ENCODE results near the gene METTL18. TPM values are rescaled to one million over a fixed set of nuclear protein-coding genes. Genes with fewer than 3 reads are reported as not detected.

The METTL18 gene
- 2.5 and 5.2 TPM in 2 replicates for total RNA-seq

DNA sequence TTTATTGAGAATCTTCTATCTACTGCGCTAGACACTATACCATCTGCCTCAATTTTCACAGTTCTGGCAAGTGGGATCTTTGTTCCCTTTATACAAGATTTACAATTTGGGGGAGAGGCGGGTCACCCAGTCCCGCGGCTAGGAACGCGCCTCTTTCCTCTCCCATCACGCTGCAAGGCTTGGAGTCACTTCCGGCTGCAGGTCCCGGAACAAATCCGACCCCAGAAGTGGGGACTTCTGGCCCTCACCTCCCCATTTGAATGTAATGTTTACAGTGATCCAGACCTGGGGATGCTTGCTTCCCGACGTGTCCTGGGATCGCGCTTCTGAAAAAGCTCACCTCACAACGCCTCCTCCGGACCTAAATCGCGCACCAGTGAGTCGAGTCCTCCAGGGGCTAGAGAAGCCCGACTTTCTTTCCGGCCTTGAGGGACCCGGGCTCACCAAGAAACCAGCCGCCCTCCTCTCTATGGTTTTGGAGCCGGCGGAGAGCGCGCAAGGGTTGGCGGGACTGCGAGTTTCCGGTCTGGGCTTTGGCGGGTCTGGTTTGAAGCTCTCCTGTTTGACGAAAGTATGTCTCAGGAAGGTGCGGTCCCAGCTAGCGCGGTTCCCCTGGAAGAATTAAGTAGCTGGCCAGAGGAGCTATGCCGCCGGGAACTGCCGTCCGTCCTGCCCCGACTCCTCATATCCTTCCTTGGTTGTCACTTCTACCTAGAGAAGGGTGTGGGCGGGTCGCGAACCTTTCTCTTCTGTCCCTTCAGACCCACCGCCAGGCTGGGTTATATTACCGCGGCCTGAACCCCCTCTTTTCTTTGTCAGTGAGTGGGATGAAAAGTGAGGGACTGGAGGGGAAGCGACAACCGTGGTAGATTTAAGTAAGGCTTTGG, at the start of gene METTL18:
TSS of gene METTL18 (minus strand) at position 378 of the 887 bp plus-strand sequence. CDS start 1,212 bp downstream, outside the sequence.

Other genes with a start within 250 kb of the METTL18 start
- gene F5, start 208.4 kb downstream of the METTL18 start, total RNA-seq, result not detected in 2 replicates
- gene SELP, start 164.8 kb downstream of the METTL18 start, total RNA-seq, result not detected in 2 replicates
- gene SELL, start 83.3 kb downstream of the METTL18 start, total RNA-seq, result not detected in 2 replicates
- gene SELE, start 60.8 kb downstream of the METTL18 start, total RNA-seq, result not detected in 2 replicates
- 4.4 and 5.5 TPM in 2 replicates for gene SCYL3, start 99.0 kb upstream of the METTL18 start, total RNA-seq

Measured in hair follicular keratinocyte (primary cell).